HUES64 (cell line): ENCODE data around the gene BIRC3.
"Not testable (repeated sequence)": the region's sequence is repeated elsewhere in the genome, so short reads cannot be mapped to it uniquely, and the experiment has no call there.

Experiments
- H3K27ac ChIP-seq: 2 replicates; pipeline ENCODE4 v1.7.0; 2013; ENCODE audit warnings: low read depth, low read length, inconsistent platforms
- H3K27me3 ChIP-seq: 2 replicates; pipeline ENCODE4 v1.6.1; 2013; ENCODE audit warnings: mild to moderate bottlenecking, low read length; ENCODE audit not compliant: insufficient read depth
- H3K36me3 ChIP-seq: 2 replicates; pipeline ENCODE4 v1.6.1; 2013; ENCODE audit warnings: mild to moderate bottlenecking, low read length; ENCODE audit not compliant: insufficient read depth
- H3K4me1 ChIP-seq: 2 replicates; pipeline ENCODE4 v1.6.1; 2013; ENCODE audit warnings: mild to moderate bottlenecking, low read length, moderate library complexity; ENCODE audit not compliant: insufficient read depth
- H3K4me3 ChIP-seq: 2 replicates; pipeline ENCODE4 v1.5.1; 2013; ENCODE audit warnings: mild to moderate bottlenecking, low read length, moderate library complexity
- H3K9ac ChIP-seq: 2 replicates; pipeline ENCODE4 v1.6.1; 2013; ENCODE audit warnings: mild to moderate bottlenecking, low read depth, low read length
- H3K9me3 ChIP-seq: 2 replicates; pipeline ENCODE4 v1.6.1; 2013; ENCODE audit warnings: low read depth, low read length; ENCODE audit not compliant: insufficient read depth
- WGBS: fragments of 150-250, 120-280 bp; methylation state at CpG from one replicate; pipeline ENCODE4 v1.1.7; 2013; ENCODE audit warnings: missing lambda C conversion rate; 5-methylcytosine and 5-hydroxymethylcytosine counted together

Gene BIRC3

GRCh38 chr11:102296757-102297156 lies 20.5 kb upstream of the BIRC3 start:
- H3K9ac ChIP-seq, H3K4me1 ChIP-seq, H3K4me3 ChIP-seq, H3K27ac ChIP-seq, H3K27me3 ChIP-seq, H3K9me3 ChIP-seq, H3K36me3 ChIP-seq: not testable (repeated sequence)
- 83% methylated on average over 1 of the region's 4 CpGs for WGBS

- not testable (repeated sequence) for H3K36me3 ChIP-seq, H3K27me3 ChIP-seq, H3K4me1 ChIP-seq, H3K27ac ChIP-seq, H3K4me3 ChIP-seq, H3K9ac ChIP-seq
- H3K9me3 ChIP-seq, result peaks cover 14% of the 10 kb centered on the region
- 84% methylated on average over 2 of the region's 2 CpGs for WGBS
These were observed 16.4 kb upstream of the BIRC3 start for GRCh38 chr11:102300837-102301236.

GRCh38 chr11:102302241-102302640 lies 15.0 kb upstream of the BIRC3 start:
- no peak overlapping the region for H3K27ac ChIP-seq
- H3K4me3 ChIP-seq, result no peak overlapping the region
- H3K36me3 ChIP-seq, result no peaks in the 10 kb centered on the region
- H3K27me3 ChIP-seq, result no peaks in the 10 kb centered on the region
- peaks cover 14% of the 10 kb centered on the region for H3K9me3 ChIP-seq
- H3K9ac ChIP-seq, result no peak overlapping the region
- 91% methylated on average over 1 of the region's 1 CpG for WGBS
- no peaks in the 10 kb centered on the region for H3K4me1 ChIP-seq

GRCh38 chr11:102304686-102305085 lies 12.6 kb upstream of the BIRC3 start:
- H3K27me3 ChIP-seq, result no peaks in the 10 kb centered on the region
- peaks cover 14% of the 10 kb centered on the region for H3K9me3 ChIP-seq
- H3K27ac ChIP-seq, result no peak overlapping the region
- no peak overlapping the region for H3K9ac ChIP-seq
- no peaks in the 10 kb centered on the region for H3K4me1 ChIP-seq
- H3K4me3 ChIP-seq, result no peak overlapping the region
- WGBS, result 94% methylated on average over 4 of the region's 4 CpGs
- H3K36me3 ChIP-seq, result no peaks in the 10 kb centered on the region

DNA sequence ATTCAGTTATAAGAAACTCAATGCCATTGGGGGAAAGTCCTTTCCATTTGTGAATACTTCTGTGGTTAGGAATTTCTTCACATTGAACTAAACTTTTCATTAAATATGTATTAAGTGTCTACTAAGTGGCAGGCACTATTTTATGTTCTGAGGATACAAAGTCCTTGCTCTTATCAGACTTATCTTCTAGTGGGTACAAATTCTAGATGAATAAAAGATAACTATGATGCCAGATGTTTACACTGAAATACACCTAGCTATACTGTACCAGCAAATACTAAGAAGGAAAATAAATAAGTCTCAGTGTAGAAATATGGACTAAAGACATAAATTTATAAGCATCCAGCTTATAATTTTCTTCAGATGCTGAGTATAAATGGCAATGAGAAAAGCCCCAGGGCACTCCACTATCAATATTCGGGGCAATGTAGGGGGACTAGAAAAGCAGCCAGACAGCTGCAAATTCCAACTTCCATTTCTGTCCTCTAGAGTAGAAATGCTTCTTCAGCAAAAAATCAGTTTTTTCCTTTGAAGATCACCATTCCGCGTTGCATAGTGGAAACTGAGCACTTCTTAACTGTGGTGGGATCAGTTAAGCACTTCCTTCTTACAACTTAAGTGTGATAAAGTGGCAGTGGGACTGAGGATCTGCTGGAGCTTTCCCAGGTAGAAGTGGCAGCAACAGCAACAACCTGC lies 11.8 kb upstream of the BIRC3 start:
- no peak overlapping the region for H3K27ac ChIP-seq
- no peaks in the 10 kb centered on the region for H3K36me3 ChIP-seq
- no peaks in the 10 kb centered on the region for H3K27me3 ChIP-seq
- H3K9ac ChIP-seq, result no peak overlapping the region
- H3K9me3 ChIP-seq, result peaks cover 14% of the 10 kb centered on the region
- WGBS, result 88% methylated on average over 3 of the region's 3 CpGs
- no peak overlapping the region for H3K4me3 ChIP-seq
- no peaks in the 10 kb centered on the region for H3K4me1 ChIP-seq

GRCh38 chr11:102306048-102306597 lies 11.2 kb upstream of the BIRC3 start:
- H3K9ac ChIP-seq, result no peak overlapping the region

DNA sequence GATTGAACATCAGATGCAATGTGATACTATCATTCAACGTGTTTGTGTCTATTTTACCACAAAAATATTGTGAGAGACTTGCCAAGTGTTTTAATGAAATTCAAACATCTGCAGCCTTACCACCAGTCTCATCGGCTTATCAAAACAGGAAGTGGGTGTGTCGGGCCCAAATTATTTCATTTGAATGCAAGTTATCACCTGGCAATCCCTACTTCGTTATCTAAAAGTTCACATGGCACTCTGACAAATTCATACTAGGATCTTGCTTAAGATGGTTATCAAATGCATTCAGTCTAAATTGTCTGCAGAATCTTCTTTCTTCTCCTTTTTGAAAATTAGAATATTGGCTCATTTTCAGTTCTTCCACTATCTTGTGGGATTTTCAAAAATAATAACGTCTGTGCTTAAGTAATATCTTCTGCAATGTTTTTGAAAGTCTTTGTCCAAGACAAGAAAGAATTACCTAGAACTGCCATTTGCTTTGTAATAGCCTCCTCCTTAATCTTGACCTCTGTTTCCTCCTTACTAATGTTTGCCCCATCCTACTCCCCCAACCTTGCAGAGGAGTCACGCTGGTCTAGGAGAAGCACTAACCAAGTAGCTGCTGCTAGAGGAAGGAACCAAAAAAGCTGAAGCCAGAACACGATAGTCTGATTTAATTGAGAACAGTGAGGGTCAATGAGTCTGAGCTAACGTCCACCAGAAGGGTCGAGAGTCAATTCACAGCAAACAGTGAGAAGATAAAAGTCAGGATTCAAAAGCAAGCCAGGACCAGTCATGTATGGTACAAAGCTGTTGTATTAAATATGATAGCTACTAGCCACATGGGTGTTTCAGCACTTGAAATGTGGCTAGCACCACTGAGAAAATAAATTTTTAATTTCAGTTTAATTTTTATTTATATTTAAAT lies 10.2 kb upstream of the BIRC3 start:
- peaks cover 6% of the 10 kb centered on the region for H3K9me3 ChIP-seq
- H3K9ac ChIP-seq, result no peak overlapping the region
- H3K27me3 ChIP-seq, result no peaks in the 10 kb centered on the region
- H3K4me1 ChIP-seq, result no peaks in the 10 kb centered on the region
- H3K4me3 ChIP-seq, result no peak overlapping the region
- H3K36me3 ChIP-seq, result no peaks in the 10 kb centered on the region
- H3K27ac ChIP-seq, result no peak overlapping the region
- 83% methylated on average over 9 of the region's 9 CpGs for WGBS

More at GRCh38 chr11:102306048-102306597, 11.2 kb upstream of the BIRC3 start:
- no peak overlapping the region for H3K27ac ChIP-seq
- 86% methylated on average over 5 of the region's 5 CpGs for WGBS
- no peaks in the 10 kb centered on the region for H3K36me3 ChIP-seq
- H3K4me3 ChIP-seq, result no peak overlapping the region
- H3K9me3 ChIP-seq, result peaks cover 14% of the 10 kb centered on the region
- no peaks in the 10 kb centered on the region for H3K27me3 ChIP-seq
- no peaks in the 10 kb centered on the region for H3K4me1 ChIP-seq

DNA sequence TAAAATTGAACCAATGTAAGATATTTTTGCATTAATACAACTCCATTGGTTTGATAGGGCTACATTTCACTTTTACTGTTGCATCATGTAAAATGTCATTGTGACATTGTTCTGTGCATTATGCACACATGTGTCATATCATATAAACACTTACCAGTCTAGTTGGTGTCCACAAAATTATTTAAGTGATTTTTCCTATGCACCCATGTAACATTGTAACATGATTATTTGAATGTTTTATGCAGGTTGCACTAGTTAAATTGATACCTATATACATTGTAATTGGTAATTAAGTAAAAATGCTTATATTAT lies 9.6 kb upstream of the BIRC3 start:
- Histone ChIP-seq H3K27me3 (no peaks in the 10 kb centered on the region), H3K4me3 (no peak overlapping the region), H3K36me3 (no peaks in the 10 kb centered on the region), H3K9ac (no peak overlapping the region), H3K4me1 (no peaks in the 10 kb centered on the region), H3K27ac (no peak overlapping the region), H3K9me3 (peaks cover under 1% of the 10 kb centered on the region; the same call in 1 of the 2 replicates)

GRCh38 chr11:102309621-102310541 lies 7.4 kb upstream of the BIRC3 start:
- H3K36me3 ChIP-seq, result no peaks in the 10 kb centered on the region
- H3K9me3 ChIP-seq, result no peaks in the 10 kb centered on the region
- H3K27me3 ChIP-seq, result no peaks in the 10 kb centered on the region
- no peaks in the 10 kb centered on the region for H3K4me1 ChIP-seq
- H3K27ac ChIP-seq, result no peak overlapping the region
- WGBS, result 89% methylated on average over 24 of the region's 25 CpGs
- no peak overlapping the region for H3K4me3 ChIP-seq
- H3K9ac ChIP-seq, result no peak overlapping the region

DNA sequence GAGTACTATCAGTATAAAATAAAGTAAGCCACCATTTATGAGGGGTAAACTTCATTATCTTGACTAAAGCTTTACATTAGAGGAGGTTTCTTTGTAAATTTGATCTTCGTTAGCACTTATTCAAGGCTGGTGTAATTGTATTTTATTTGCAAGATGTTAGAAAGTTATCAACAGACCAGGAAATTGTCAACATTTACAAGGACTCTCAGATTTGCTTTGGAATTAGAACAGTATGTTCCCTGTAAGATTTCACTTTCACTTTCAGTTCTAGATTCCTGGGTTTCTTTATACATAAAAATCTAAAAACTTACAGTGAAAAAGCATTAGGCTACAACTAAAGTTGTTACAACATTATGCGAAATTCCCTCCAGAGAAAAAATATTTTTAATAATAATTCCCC lies 4.6 kb upstream of the BIRC3 start:
- no peaks in the 10 kb centered on the region for H3K36me3 ChIP-seq
- H3K9me3 ChIP-seq, result no peaks in the 10 kb centered on the region
- WGBS, result 100% methylated on average over 1 of the region's 2 CpGs
- H3K27ac ChIP-seq, result no peak overlapping the region
- no peaks in the 10 kb centered on the region for H3K4me1 ChIP-seq
- H3K27me3 ChIP-seq, result peaks cover 2% of the 10 kb centered on the region
- no peak overlapping the region for H3K9ac ChIP-seq
- H3K4me3 ChIP-seq, result no peak overlapping the region
